ENCODE results near the gene SVEP1. TPM values are rescaled to one million over a fixed set of nuclear protein-coding genes. Genes with fewer than 3 reads are reported as not detected.

SVEP1 gene
- total RNA-seq, 4 donors from 2014 or later = 0.99 to 31.7 (median 7.9) TPM

- intact Hi-C loops (cut with DNase I) = no loop called here
- WGBS, 2 donors = 70 to 71% methylated on average over 2 of the region's 2 CpGs
- DNase-seq = no peak
- Histone ChIP-seq H3K9me3 (no peaks in the 10 kb centered on the region), H3K4me3 (no peak overlapping the region), H3K36me3 (no peaks in the 10 kb centered on the region), H3K4me1 (peaks cover 0 to 3% (median 0%) of the 10 kb centered on the region in 3 donors), H3K27ac (no peak overlapping the region), H3K27me3 (no peaks in the 10 kb centered on the region)
- no peak for TF ChIP-seq POLR2A (IDR thresholded peaks at IDR 0.05)
- TF ChIP-seq, protein P1, sequence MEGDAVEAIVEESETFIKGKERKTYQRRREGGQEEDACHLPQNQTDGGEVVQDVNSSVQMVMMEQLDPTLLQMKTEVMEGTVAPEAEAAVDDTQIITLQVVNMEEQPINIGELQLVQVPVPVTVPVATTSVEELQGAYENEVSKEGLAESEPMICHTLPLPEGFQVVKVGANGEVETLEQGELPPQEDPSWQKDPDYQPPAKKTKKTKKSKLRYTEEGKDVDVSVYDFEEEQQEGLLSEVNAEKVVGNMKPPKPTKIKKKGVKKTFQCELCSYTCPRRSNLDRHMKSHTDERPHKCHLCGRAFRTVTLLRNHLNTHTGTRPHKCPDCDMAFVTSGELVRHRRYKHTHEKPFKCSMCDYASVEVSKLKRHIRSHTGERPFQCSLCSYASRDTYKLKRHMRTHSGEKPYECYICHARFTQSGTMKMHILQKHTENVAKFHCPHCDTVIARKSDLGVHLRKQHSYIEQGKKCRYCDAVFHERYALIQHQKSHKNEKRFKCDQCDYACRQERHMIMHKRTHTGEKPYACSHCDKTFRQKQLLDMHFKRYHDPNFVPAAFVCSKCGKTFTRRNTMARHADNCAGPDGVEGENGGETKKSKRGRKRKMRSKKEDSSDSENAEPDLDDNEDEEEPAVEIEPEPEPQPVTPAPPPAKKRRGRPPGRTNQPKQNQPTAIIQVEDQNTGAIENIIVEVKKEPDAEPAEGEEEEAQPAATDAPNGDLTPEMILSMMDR (IDR thresholded peaks at IDR 0.05) = peak in 4 of 6 experiments; percentile 20 to 57 (median 40)
These were observed 153.4 kb downstream of the SVEP1 start for GRCh38 chr9:110426052-110426709.

DNA sequence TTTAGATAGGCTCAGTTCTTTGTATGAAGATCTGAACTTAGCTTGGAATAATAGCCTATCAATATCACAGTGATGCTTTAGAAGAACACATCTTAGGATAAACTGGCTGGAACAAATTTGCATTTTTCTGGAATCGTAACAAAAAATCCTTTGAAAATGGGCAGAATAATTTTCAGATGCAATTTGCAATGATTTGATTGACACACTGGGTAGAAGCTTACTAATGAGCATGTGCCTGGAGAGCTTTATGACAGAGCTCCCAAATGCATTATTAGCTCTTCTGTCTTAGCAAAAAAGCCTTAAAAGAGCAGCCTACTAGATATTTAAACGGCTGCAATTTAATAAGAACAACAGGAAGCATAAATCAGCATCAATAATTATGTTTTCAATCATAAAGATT is 165.1 kb downstream of the SVEP1 start:
- intact Hi-C loops (cut with DNase I) = no loop called here
- DNase-seq = no peak
- 72 to 86% methylated on average over 2 of the region's 2 CpGs for WGBS, 2 donors

GRCh38 chr9:110410961-110411360 is 168.6 kb downstream of the SVEP1 start:
- intact Hi-C loops (cut with DNase I) = no loop called here
- H3K4me3 ChIP-seq = no peak overlapping the region
- H3K4me1 ChIP-seq = no peaks in the 10 kb centered on the region
- no peaks in the 10 kb centered on the region for H3K36me3 ChIP-seq
- no peak overlapping the region for H3K27ac ChIP-seq
- no peaks in the 10 kb centered on the region for H3K9me3 ChIP-seq
- 83 to 84% methylated on average over 4 to 5 of the region's 5 CpGs for WGBS, 2 donors
- DNase-seq = no peak
- TF ChIP-seq, protein P1 (IDR thresholded peaks at IDR 0.05) = no peak
- TF ChIP-seq POLR2A (IDR thresholded peaks at IDR 0.05) = no peak
- peaks cover 0 to 5% (median 0%) of the 10 kb centered on the region in 4 donors for H3K27me3 ChIP-seq

More for the DNA sequence above, 165.1 kb downstream of the SVEP1 start:
- H3K4me1 ChIP-seq = no peaks in the 10 kb centered on the region
- no peak overlapping the region for H3K4me3 ChIP-seq
- no peaks in the 10 kb centered on the region for H3K27me3 ChIP-seq
- no peaks in the 10 kb centered on the region for H3K9me3 ChIP-seq
- no peaks in the 10 kb centered on the region for H3K36me3 ChIP-seq
- H3K27ac ChIP-seq = no peak overlapping the region
- no peak for TF ChIP-seq POLR2A (IDR thresholded peaks at IDR 0.05)
- TF ChIP-seq, protein P1 (IDR thresholded peaks at IDR 0.05) = no peak

DNA sequence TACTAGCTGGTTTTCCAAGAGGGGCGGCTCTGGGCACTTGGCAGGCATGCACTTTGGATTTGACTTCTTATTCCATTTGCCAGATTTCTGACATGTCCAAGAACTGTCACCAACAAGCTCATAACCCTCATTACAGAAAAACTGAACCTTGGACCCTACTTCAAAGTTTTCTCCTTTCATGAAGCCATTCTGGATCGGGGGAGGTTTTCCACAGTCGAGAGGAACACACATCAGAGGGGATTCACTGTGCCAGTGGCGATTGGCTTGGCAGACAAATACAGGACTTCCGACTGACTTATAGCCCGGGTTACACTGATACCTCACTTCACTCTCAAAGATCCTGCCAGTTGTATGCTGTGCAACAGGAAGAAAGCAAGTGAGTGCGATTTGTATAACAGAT is 170.9 kb downstream of the SVEP1 start:
- intact Hi-C loops (cut with DNase I) = no loop called here
- TF ChIP-seq POLR2A (IDR thresholded peaks at IDR 0.05) = no peak
- TF ChIP-seq, protein P1 (IDR thresholded peaks at IDR 0.05) = no peak
- H3K9me3 ChIP-seq = no peaks in the 10 kb centered on the region
- H3K36me3 ChIP-seq = no peaks in the 10 kb centered on the region
- no peak for DNase-seq
- no peak overlapping the region for H3K27ac ChIP-seq
- H3K4me1 ChIP-seq = no peaks in the 10 kb centered on the region
- H3K4me3 ChIP-seq = no peak overlapping the region
- peaks cover 0 to 5% (median 0%) of the 10 kb centered on the region in 4 donors for H3K27me3 ChIP-seq
- 72 to 92% methylated on average over 6 to 7 of the region's 7 CpGs for WGBS, 2 donors

DNA sequence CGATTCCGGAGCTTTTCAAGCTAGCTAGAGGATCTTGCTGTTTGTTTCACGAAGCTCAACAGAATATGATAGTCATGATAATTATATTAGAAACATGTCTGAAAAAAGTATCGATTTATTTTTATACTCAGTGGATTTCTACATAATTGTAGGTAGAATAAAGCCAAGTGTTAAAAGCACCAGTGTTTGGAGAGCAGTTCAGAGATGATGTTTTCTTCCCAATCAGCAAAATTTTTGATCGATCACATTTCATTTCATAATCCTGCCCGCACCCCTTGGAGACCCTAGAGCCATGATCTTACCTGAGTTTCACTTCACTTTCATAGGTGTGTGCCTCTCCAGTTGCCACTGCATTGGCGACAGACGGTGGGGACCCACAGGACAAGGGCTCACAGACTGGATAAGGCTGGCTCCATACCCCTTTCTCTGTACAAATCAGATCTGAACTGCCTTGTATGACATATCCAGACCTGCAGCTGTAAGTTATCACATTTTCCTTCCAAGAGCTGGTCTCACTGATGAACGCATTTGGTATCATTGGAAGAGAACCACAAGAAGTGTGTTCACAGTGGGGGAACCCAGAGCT is 173.6 kb downstream of the SVEP1 start:
- no peaks in the 10 kb centered on the region for H3K36me3 ChIP-seq
- no peak overlapping the region for H3K4me3 ChIP-seq
- DNase-seq = no peak
- 79 to 90% methylated on average over 6 to 9 of the region's 9 CpGs for WGBS, 2 donors
- no peaks in the 10 kb centered on the region for H3K9me3 ChIP-seq
- H3K27ac ChIP-seq = no peak overlapping the region
- no peak for TF ChIP-seq POLR2A (IDR thresholded peaks at IDR 0.05)
- TF ChIP-seq, protein P1 (IDR thresholded peaks at IDR 0.05) = no peak
- H3K27me3 ChIP-seq = peaks cover 0 to 5% (median 0%) of the 10 kb centered on the region in 4 donors
- intact Hi-C loops (cut with DNase I) = no loop called here
- no peaks in the 10 kb centered on the region for H3K4me1 ChIP-seq
